Measurements from ENCODE around the gene ARFGEF3. TPM values are rescaled to one million over a fixed set of nuclear protein-coding genes. Genes with fewer than 3 reads are reported as not detected.
"Not testable (repeated sequence)": the region's sequence is repeated elsewhere in the genome, so short reads cannot be mapped to it uniquely, and the experiment has no call there.

The ARFGEF3 gene
- total RNA-seq, 1 donor from 2014 or later, result 2.0 TPM

GRCh38 chr6:138347864-138348263 is 186.1 kb downstream of the ARFGEF3 start:
- no peaks in the 10 kb centered on the region for H3K9me3 ChIP-seq (replicated peaks)
- peaks cover 8% of the 10 kb centered on the region for H3K4me1 ChIP-seq
- intact Hi-C loops (cut with micrococcal nuclease), result no loop called here
- DNase-seq, result no peak
- no peaks in the 10 kb centered on the region for H3K36me3 ChIP-seq
- no peak overlapping the region for H3K4me3 ChIP-seq
- no peak overlapping the region for H3K27ac ChIP-seq (replicated peaks)
- H3K27me3 ChIP-seq (ENCODE audit: low read depth), result no peaks in the 10 kb centered on the region
- no peak for TF ChIP-seq CTCF (IDR thresholded peaks at IDR 0.05; ENCODE audit: borderline replicate concordance)

GRCh38 chr6:138349891-138350290 is 188.2 kb downstream of the ARFGEF3 start:
- DNase-seq, result no peak
- no peak for TF ChIP-seq CTCF (IDR thresholded peaks at IDR 0.05; ENCODE audit: borderline replicate concordance)
- H3K4me1 ChIP-seq, result peaks cover 8% of the 10 kb centered on the region
- H3K27ac ChIP-seq (replicated peaks), result no peak overlapping the region
- no peaks in the 10 kb centered on the region for H3K9me3 ChIP-seq (replicated peaks)
- H3K4me3 ChIP-seq, result no peak overlapping the region
- H3K36me3 ChIP-seq, result no peaks in the 10 kb centered on the region
- intact Hi-C loops (cut with micrococcal nuclease), result no loop called here
- no peaks in the 10 kb centered on the region for H3K27me3 ChIP-seq (ENCODE audit: low read depth)

- TF ChIP-seq CTCF (IDR thresholded peaks at IDR 0.05; ENCODE audit: borderline replicate concordance), result no peak
- Histone ChIP-seq H3K4me3 (no peak overlapping the region), H3K27me3 (ENCODE audit: low read depth) (no peaks in the 10 kb centered on the region), H3K27ac (replicated peaks) (no peak overlapping the region), H3K36me3 (no peaks in the 10 kb centered on the region), H3K4me1 (no peaks in the 10 kb centered on the region), H3K9me3 (replicated peaks) (no peaks in the 10 kb centered on the region)
- intact Hi-C loops (cut with micrococcal nuclease), result no loop called here
- no peak for DNase-seq
These were observed 196.2 kb downstream of the ARFGEF3 start for GRCh38 chr6:138357928-138358327.

- H3K27ac ChIP-seq (replicated peaks); DNase-seq; intact Hi-C loops (cut with micrococcal nuclease); H3K4me1 ChIP-seq; H3K27me3 ChIP-seq (ENCODE audit: low read depth); H3K4me3 ChIP-seq; H3K9me3 ChIP-seq (replicated peaks); H3K36me3 ChIP-seq: not testable (repeated sequence)
These were observed 206.9 kb downstream of the ARFGEF3 start for GRCh38 chr6:138368684-138369083.

- Histone ChIP-seq H3K27ac (replicated peaks) (no peak overlapping the region), H3K36me3 (no peaks in the 10 kb centered on the region), H3K9me3 (replicated peaks) (peaks cover 3% of the 10 kb centered on the region), H3K4me1 (no peaks in the 10 kb centered on the region), H3K4me3 (no peak overlapping the region), H3K27me3 (ENCODE audit: low read depth) (no peaks in the 10 kb centered on the region)
- DNase-seq, result no peak
- intact Hi-C loops (cut with micrococcal nuclease), result no loop called here
- no peak for TF ChIP-seq CTCF (IDR thresholded peaks at IDR 0.05; ENCODE audit: borderline replicate concordance)
These were observed 209.1 kb downstream of the ARFGEF3 start for GRCh38 chr6:138370631-138371451.

GRCh38 chr6:138371452-138371711 is 209.6 kb downstream of the ARFGEF3 start:
- H3K4me1 ChIP-seq, result no peaks in the 10 kb centered on the region
- no peak overlapping the region for H3K27ac ChIP-seq (replicated peaks)
- H3K4me3 ChIP-seq, result no peak overlapping the region
- DNase-seq, result no peak
- no peaks in the 10 kb centered on the region for H3K36me3 ChIP-seq
- no peaks in the 10 kb centered on the region for H3K27me3 ChIP-seq (ENCODE audit: low read depth)
- TF ChIP-seq CTCF (IDR thresholded peaks at IDR 0.05; ENCODE audit: borderline replicate concordance), result no peak
- intact Hi-C loops (cut with micrococcal nuclease), result no loop called here
- peaks cover 3% of the 10 kb centered on the region for H3K9me3 ChIP-seq (replicated peaks)

Measured in left ventricle myocardium inferior (tissue), 1 donor.